GM18502 (cell line): ENCODE measurements around the gene GADD45GIP1.
A peak's percentile ranks its signal among the peaks of the same experiment; 100 is the strongest.
"Not testable (repeated sequence)": the region's sequence is repeated elsewhere in the genome, so short reads cannot be mapped to it uniquely, and the experiment has no call there.

Source experiments
- ATAC-seq: cut with Tn5 transposase; IDR thresholded peaks from one replicate; pipeline ENCODE4 v1.9.1; 2021; ENCODE audit warnings: mild to moderate bottlenecking; ENCODE audit not compliant: unreplicated experiment, poor library complexity

The GADD45GIP1 gene

GRCh38 chr19:12965812-12966135 lies 8.8 kb upstream of the GADD45GIP1 start:
- no peak for ATAC-seq

GRCh38 chr19:12965017-12965811 lies 8.2 kb upstream of the GADD45GIP1 start:
- peak; percentile 75 for ATAC-seq

GRCh38 chr19:12959481-12959880 lies 2.5 kb upstream of the GADD45GIP1 start:
- ATAC-seq: no peak

- ATAC-seq: not testable (repeated sequence)
These were observed 448 bp upstream of the GADD45GIP1 start for GRCh38 chr19:12957389-12957952.

- ATAC-seq: no peak
These were observed 1.0 kb downstream of the GADD45GIP1 start for GRCh38 chr19:12955996-12956395.

- ATAC-seq: not testable (repeated sequence)
These were observed 1.4 kb downstream of the GADD45GIP1 start for GRCh38 chr19:12955575-12955974.

- ATAC-seq: no peak
These were observed 2.4 kb downstream of the GADD45GIP1 start for GRCh38 chr19:12954612-12954962.

- ATAC-seq: no peak
These were observed 3.0 kb downstream of the GADD45GIP1 start for GRCh38 chr19:12953799-12954611.

GRCh38 chr19:12953138-12953798 lies 3.8 kb downstream of the GADD45GIP1 start:
- ATAC-seq: no peak

- no peak for ATAC-seq
These were observed 4.4 kb downstream of the GADD45GIP1 start for GRCh38 chr19:12952488-12953137.

GRCh38 chr19:12952050-12952449 lies 5.0 kb downstream of the GADD45GIP1 start:
- not testable (repeated sequence) for ATAC-seq

GRCh38 chr19:12949363-12950283 lies 7.4 kb downstream of the GADD45GIP1 start:
- ATAC-seq: no peak

- ATAC-seq: no peak
These were observed 8.2 kb downstream of the GADD45GIP1 start for GRCh38 chr19:12948612-12949362.

GRCh38 chr19:12947702-12948611 lies 9.1 kb downstream of the GADD45GIP1 start:
- no peak for ATAC-seq

- no peak for ATAC-seq
These were observed 10.1 kb downstream of the GADD45GIP1 start for GRCh38 chr19:12946731-12947496.

- ATAC-seq: peak; percentile 30
These were observed 10.8 kb downstream of the GADD45GIP1 start for GRCh38 chr19:12946092-12946721.
